Activated T-helper 1 cell treated with anti-CD3 and anti-CD28 coated beads, Interleukin-12 subunit alpha, Interleukin-12 subunit beta, Interleukin-2, Interleukin-4 antibody, amounts not matched to agents 30 ng/mL and 10 ng/mL and 1 ng/mL, durations not matched to agents 14 hours and 24 hours and 36 hours (primary cell): ENCODE data around the gene OR8I2. TPM values are rescaled to one million over a fixed set of nuclear protein-coding genes. Genes with fewer than 3 reads are reported as not detected.

ENCODE experiments used
- total RNA-seq: library from RNA; stranded (reverse); gene quantifications from 2 replicates; pipeline ENCODE4 v1.2.3, GENCODE V29; 2022

OR8I2 gene
- total RNA-seq, 1 donor from 2014 or later, result not detected

Other genes starting within 250 kb of the OR8I2 start
- gene TRIM51, start 210.0 kb upstream of the OR8I2 start, total RNA-seq, result not detected in 2 replicates
- gene OR5W2, start 178.7 kb upstream of the OR8I2 start, total RNA-seq, result not detected in 2 replicates
- gene OR5I1, start 156.9 kb upstream of the OR8I2 start, total RNA-seq, result not detected in 2 replicates
- gene OR10AG1, start 123.4 kb upstream of the OR8I2 start, total RNA-seq, result not detected in 2 replicates
- gene OR5F1, start 98.7 kb upstream of the OR8I2 start, total RNA-seq, result not detected in 2 replicates
- not detected in 2 replicates for gene OR5AS1, start 65.7 kb upstream of the OR8I2 start, total RNA-seq
- gene OR8H2, start 10.4 kb downstream of the OR8I2 start, total RNA-seq, result not detected in 2 replicates
- gene OR8H3, start 29.1 kb downstream of the OR8I2 start, total RNA-seq, result not detected in 2 replicates
- gene OR8J3, start 46.9 kb downstream of the OR8I2 start, total RNA-seq, result not detected in 2 replicates
- not detected in 2 replicates for gene OR8K5, start 67.0 kb downstream of the OR8I2 start, total RNA-seq
- gene OR5J2, start 83.3 kb downstream of the OR8I2 start, total RNA-seq, result not detected in 2 replicates
- gene OR5T2, start 140.9 kb downstream of the OR8I2 start, total RNA-seq, result not detected in 2 replicates
- gene OR5T3, start 158.9 kb downstream of the OR8I2 start, total RNA-seq, result not detected in 2 replicates
- gene OR5T1, start 180.8 kb downstream of the OR8I2 start, total RNA-seq, result not detected in 2 replicates
- gene OR8H1, start 198.9 kb downstream of the OR8I2 start, total RNA-seq, result not detected in 2 replicates
- not detected in 2 replicates for gene OR8K3, start 221.8 kb downstream of the OR8I2 start, total RNA-seq